GM18498 (cell line): ENCODE measurements around the gene THADA.

Experiments used
- ATAC-seq: cut with Tn5 transposase; IDR thresholded peaks from one replicate; pipeline ENCODE4 v1.9.1; 2021; ENCODE audit warnings: mild to moderate bottlenecking, moderate library complexity; ENCODE audit not compliant: unreplicated experiment

Gene THADA

DNA sequence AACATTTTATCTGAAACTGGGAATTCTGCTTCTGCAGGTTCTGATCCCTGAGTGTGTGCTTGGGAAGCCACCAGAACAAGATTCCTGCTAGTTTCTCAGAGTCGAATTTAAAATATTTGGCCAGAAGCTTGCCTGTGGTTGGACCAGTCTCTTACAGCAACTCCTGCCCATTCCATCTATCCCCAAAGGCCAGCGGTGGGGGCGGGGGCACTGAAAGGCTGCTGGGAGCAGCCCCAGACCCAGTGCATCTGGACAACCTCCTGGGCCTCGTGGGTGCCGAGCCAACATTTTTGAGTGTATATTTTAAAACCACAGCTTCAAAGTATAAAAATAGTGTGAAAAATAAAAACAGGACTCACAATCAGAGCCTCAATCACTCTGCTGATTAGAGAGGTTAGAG lies 330.8 kb downstream of the THADA start:
- no peak for ATAC-seq

DNA sequence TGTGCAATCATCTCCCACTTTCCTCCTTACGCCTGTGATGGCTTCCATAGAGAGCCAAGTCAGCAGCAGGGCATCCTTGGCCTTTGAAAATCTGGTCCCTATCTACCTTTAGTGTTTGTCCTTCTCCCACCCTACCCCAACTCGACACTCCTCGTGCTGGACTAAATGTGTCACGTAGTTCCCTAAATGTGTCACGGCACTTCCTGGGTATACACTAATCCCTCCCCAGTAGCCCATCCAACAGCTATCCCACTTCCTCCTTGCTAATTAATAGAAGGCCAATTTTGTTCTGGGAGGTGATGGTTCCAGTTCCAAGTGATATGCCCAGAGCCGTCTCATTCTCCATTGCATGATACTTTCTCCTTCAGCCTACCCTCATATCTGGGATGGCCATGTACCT lies 332.9 kb downstream of the THADA start:
- no peak for ATAC-seq

DNA sequence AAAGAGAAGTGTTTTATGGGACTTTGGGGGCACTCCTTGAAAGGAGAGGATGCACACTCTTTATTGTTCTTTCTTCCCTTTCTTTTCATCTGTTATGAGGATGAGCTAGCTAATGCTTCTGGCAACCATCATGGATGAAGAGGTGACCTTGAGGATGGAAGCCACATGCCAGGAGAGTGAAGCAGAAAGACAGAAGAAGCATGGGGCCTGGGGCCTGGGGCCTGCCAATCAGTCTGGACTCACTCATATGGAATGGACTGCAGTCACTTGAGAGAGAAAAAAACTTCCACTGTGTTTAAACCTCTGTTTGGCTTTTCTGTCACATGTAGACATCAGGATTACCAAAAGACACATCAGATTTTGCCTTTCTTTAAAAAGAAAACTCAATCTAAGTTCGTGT lies 333.6 kb downstream of the THADA start:
- ATAC-seq: no peak

DNA sequence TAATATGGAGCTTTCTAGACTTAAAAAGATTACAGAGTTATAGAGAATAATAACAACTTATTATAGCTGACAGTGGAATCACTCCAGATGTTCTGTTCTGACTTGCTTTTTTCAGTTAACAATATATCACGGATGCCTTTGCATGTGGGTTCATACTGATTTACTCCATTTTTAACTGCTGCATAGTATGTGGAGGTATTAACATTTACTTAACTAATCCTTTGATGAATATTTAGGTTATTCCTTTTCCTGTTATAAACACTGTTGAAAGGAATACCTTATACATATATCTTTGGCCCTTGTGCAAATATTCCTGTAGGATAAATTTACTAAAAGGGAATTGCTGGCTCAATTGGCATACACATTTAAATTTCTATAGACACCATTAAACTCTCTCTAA lies 336.3 kb downstream of the THADA start:
- ATAC-seq: no peak

DNA sequence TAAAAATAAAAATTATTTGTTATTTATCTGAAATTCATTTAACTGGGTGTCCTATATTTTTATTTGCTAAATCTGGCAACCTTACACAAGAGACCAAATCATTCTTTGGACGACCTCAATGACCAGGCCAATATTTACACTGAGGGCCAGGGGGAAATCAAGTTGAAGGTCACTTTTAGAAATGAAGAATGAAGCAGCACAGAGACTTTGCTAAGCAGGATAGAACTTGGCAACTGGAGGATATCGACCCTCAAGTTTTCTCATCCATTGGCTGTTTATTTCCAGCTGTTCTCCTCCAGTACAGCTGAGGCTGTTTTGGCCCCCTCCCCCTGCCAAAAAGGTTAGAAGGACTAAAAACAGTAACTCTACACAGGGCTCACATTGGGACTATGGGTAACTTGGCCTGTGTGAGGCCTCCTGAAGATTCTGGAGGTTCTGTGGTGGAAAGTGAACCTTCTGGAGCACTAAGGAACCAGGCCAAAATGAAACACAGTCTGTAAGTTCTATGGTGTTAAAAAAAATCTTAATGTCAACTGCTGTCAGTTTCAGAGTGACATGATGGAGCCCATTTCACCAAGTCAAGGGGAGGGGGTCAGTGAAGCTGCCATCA lies 337.2 kb downstream of the THADA start:
- no peak for ATAC-seq

DNA sequence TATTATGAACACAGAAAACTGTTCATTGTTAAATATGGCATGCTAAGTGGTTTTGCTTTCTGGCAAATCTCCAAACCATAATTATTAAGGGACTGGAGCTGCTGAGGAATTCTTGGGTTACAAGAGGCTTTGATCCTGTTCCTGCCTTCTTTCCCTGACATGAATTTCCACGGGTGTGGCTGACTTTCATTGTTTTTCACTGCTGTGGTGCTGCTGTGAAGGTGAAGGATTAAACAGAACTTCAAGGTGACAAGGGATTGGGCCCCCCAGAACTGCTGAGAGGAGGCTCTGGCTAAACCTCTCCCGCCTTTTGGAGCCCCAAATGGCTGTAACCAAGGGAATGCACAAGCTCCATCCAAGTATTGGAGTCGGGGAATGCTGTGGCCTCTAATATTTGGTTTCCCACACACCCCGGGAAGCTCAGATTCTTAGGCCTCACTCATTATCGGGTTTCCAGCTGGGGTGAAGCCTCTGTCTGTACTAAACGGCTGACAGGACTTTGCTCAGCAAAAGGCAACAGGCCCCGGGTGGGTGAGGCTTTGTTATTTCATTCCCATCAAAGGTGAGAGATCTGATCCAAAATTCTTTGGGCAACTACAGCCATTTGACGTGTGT lies 340.4 kb downstream of the THADA start:
- no peak for ATAC-seq

DNA sequence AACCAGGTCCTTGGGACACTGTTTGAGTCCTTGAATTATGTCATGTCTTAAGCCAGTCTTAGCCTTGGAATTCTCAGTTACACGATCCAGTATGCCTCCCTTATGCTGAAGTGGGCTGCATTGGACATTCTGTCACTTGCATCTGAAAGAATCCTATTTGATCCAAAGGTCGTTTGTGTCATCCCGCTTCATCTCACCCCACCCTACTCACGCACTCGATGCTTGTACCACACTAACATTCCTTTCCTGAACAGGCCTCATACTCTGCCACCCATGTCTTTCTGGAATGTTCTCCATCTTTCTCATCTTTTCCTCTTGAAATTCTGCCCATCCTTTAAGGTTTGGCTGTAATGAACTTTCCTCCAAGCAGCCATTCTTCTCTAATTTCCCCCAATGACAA lies 341.5 kb downstream of the THADA start:
- no peak for ATAC-seq

DNA sequence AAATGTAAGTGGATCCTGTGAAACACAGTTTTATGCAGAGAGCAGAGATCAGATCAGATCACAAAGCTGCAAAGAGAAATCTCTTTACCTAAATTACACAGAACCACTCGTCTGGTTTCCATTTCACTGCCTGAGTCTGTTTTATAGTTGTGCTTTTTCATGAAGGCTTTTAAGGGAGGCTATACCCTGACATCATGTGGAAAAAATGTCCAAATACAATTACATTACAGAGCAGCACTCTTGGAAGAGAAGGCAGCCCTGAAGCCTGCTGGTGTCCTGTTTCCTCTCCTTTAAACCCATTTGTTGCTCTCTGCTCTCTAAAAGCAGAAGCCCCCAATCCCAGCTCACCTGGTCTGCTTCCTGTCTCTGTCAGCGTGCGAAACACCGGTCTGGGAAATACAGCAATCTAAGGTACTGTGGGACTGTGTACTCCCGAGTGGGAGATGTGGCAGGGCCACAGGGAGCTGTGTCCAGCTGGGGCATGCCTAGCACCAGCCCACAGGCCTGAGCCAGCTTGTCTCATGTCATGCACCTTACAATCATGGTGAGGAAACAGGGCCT lies 344.6 kb downstream of the THADA start:
- no peak for ATAC-seq

DNA sequence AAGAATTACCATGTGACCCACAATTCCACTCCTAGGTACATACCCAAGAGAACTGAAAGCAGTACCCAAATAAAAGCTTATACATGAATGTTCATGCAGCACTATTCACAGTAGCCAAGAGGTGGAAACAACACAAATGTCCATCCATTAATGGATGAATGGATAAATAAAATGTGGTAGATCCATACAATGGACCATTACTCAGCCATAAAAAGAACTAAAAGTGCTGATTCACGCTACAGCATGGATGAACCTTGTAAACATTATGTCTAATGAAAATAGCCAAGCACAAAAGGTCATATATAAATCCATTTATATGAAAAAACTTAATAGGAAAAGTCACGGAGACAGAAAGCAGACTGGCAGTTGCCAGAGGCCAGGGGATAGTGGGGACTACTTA lies 345.8 kb downstream of the THADA start:
- no peak for ATAC-seq

DNA sequence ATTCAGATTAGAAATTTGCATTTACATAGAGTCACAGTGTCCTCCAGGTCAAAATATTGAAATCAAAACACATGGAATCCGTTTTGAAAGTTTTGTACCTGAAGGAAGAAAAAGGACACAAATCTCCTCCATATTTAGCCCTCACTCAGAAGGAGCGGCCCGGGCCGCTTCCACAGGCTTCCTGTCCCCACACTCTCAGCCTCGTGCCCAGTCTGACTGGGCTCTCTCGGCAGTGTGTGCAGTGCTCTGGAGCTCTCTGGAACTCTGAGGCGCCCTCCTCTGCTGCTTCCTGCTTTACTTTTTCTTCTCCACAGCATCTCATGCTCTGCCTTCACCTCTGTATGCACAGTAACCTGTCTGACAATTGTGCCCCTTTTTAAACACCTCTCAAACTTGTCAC lies 347.2 kb downstream of the THADA start:
- no peak for ATAC-seq

DNA sequence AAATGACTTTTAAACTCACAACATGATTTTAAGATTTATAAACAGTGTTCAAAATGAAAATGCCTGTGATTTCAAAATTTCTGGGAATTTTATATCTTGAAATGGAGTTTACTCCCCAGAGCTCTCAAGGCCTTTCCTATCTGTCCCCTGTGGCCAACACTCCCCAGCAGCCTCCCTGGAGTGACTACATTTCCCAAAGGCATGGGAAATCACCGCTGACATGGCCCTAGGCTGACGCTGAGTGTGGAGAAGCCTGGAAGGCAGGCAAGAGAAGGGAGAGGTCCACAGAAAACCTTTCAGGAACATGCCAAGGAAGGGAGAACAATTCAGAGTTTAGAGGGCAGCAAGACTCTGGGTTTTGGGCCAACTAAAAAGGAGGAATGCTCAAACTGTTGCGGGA lies 349.2 kb downstream of the THADA start:
- ATAC-seq: no peak

DNA sequence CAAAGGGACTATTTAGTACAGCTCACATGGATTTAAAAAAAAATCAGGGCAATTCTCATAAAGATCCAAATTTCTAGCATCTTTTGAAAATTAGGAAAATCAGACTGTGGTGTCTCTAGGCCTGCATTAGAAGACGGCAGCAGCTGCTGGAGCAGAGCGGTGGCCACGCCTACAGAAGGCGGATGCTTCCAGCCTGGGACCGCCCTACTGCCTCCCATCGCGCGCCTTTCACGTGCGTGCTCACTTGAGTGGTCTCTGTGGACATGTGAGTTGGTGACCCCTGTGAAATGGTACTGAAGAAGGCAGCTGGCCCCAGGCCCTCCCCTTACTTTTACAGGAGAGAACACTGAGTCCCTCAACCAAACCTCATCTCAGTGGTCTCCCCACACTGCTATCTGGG lies 354.3 kb downstream of the THADA start:
- no peak for ATAC-seq

DNA sequence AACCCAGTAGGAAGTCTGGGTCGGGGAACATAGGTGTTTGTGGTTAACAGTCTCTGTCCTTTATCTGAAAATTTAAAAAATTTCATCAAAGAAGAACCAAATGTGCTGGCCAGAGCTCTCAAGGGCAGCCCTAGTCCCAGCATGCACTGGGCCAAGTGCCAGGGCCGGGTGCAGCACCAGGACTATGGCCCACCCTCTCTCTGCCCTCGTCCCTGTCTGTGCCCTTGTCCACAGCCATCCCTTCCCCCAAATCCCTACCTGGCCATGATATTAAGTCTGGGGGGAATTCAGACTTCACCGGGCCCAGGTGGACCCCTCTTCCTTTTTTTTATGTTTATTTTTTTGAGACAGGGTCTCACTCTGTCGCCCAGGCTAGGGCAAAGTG lies 355.1 kb downstream of the THADA start:
- no peak for ATAC-seq

DNA sequence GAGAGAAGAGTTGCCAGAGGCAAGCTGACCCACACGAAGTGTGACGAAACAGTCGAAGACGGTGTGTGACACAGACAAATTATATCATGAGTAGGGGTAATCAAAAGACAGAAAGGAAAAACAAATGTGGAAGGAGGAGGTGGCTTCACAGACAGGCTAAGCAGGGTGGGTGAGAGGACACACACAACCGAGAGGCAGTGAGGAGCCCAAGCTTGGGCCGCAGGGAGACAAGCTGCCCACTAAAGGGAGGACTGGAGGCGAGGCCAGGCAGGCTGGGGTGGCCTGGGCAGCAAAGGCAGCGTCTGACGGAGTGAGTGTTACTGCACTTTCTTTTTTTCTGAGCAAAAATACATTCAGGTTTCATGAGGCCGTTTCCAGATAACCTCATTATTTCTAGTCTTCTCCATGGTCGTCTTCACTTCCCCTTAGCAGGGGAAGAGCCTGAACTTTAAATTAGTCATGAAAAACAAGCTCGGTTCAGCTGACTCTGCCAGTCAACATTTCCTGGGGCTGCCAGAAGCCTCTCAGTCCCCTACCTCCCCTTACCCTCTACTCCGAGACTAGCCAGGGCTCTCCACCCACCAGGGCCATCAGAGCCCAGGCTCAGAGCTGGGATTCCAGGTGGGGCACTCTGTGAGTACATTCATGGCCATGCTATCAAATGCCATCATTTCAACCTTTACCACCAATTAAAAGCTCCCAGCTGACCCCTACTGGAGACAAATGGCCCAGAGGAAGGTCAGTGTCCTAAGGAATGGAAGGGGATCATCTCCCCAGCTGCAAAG lies 355.7 kb downstream of the THADA start:
- peak; percentile 63 for ATAC-seq

DNA sequence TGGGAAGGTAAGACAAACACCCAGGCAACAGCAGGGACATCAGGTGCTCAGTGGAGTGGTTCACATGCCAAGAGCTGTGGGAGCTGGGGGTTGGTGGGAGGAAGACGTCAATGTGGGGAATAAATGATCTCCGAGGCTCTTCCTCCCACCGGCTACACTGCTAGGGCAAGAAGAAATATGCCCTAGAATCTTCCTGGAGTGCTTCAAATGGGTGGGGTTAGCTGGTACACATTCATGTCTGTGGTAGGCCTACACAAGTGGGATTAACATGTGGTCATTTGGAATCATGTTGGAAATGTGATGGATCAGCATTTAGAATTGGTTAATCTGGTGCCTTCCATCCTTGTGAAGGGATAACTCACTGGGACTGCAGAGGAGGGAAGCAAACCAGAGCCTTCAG lies 357.0 kb downstream of the THADA start:
- ATAC-seq: no peak

DNA sequence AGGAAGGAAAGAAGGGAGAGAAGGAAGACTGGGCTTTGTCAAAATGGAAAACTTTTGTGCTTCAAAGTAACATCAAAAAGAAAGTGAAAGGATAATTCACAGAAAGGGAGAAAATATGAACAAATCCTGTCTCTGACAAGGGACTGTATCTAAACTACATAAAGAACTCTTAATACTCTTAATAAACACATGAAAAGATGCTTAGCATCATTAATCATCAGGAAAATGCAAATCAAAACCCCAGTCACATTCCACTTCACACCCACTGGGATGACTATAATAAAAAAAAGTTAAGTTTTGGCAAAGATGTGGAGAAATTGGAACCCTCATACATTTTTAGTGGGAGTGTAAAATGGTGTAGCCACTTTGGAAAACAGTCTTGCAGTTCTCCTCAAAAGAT lies 357.7 kb downstream of the THADA start:
- no peak for ATAC-seq

DNA sequence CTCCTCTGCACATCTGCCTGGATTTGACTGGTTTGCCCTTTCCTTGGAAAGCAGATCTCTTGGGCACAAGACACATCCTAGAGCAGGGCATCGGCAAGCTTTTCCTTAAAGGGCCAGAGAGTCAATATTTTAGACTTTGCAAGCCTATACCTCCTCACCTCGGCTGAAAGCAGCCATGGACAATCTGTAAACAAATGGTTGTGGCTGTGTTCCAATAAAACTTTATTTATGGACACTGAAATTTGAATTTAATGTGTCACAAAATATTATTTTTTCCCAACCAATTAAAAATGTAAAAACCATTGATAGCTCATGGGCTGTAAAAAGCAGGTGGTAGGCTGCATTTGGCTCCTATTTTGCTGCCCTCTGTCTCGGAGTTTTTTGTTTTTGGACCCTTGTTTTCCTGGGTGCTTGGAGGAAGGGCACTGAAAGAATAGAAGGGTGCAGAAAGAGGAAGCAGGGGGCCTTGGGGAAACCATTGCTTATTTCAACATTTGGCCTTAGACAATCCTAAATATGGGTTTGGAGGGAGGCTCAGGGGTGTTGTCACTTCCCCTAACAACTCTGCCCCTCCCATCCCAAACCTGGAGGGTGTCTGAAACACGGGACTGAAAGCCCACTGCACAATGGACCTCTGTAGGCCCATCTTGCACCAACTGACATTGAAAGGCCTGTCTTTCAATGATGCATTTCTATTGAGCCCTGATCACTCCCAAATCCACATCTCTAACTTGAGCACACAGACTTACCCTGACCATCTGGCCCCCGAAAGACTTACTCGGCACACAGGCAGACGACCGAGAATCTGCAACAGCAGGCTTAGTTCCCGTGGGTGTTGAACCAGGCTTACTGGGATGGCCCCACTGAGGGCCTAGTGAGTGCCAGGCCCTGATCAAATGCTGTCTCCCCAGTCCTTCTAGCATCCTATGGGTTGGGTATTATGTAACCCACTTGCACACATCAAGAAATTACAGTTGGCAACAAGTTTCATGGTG lies 362.3 kb downstream of the THADA start:
- ATAC-seq: no peak

DNA sequence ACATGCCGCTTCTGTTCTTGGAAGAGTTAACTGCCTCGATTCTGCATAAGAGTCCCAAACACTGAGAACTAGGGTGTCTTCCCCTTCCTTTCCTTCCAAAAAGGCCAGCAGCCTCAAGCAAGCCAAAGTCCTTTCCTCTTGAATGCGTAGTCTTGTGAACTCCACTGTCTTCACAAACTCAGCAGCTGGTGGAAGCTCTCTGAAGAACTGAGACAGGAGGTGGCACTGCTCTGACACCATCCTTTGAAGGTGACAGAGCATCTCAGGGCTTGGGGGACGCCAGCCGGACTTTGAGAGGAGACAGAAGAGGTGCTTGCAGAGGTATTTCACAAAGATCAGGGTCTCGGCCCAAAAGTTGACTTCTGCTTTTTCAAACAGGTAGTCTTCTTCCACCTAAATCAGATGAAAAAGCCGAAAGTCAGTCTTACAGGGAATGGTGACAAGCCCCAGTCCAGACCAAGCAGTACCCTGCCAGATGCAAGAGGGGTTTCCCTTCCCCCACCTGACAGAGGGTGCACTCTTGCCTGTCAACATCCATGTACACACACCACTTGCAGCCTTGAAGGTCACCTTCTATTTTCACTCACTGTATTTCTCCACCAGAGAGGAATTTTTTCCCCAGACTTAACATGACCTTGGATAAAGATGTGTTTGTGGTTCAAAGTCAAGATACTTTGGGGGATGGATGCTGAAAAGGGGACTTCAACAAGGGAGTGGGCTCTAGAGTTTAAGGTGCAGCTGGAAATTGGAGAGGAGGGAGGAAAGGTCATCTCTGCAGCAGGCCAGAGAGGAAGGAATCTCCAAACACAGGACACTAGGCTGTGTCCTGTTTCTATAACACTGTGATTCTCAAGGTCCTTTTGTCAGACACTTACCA lies 364.6 kb downstream of the THADA start:
- ATAC-seq: no peak

DNA sequence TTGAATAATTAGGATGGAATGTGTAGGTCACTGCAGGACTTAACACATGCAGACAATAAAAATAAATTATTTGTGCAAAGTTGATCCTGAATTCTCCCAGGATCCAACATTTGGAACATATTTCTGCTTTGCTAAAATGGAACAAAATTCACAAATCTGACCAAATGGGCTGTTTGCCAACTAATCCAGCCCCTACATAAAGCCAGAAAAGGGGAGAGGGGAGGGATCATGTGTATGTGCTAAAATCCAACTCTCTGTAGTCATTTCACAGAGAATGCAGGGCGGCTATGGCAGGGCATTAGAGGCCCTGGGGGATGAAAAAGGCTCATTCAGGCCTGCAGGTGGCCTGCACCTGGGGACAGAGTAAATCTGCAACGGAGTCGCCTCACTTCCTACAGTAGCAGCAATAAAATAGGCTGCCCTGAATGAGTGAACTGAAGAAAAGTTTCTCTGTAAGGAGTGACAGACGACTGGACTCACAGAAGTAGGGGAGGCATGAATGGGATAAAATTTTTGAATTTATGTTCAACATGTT lies 365.4 kb downstream of the THADA start:
- no peak for ATAC-seq
